NCI-H345 treated with DMSO at 0.1 percent for 48 hours (cell line): ENCODE data around the gene CLTC.
A peak's percentile ranks its signal among the peaks of the same experiment; 100 is the strongest.

Source experiments
- DNase-seq: peaks from one replicate; lab custom pipeline; 2025; ENCODE audit not compliant: unreplicated experiment; lab: John Stamatoyannopoulos, UW

CLTC gene

GRCh38 chr17:59678918-59679317, 59.2 kb downstream of the CLTC start:
- DNase-seq, result no peak

- no peak for DNase-seq
These were observed 60.6 kb downstream of the CLTC start for GRCh38 chr17:59680314-59680713.

GRCh38 chr17:59683283-59683682, 63.6 kb downstream of the CLTC start:
- DNase-seq, result no peak

- no peak for DNase-seq
These were observed 65.3 kb downstream of the CLTC start for GRCh38 chr17:59684967-59685366.

GRCh38 chr17:59688008-59688407, 68.3 kb downstream of the CLTC start:
- DNase-seq, result no peak

GRCh38 chr17:59688496-59688895, 68.8 kb downstream of the CLTC start:
- DNase-seq, result no peak

GRCh38 chr17:59693582-59693981, 73.9 kb downstream of the CLTC start:
- DNase-seq, result no peak

GRCh38 chr17:59694344-59694743, 74.6 kb downstream of the CLTC start:
- no peak for DNase-seq

- no peak for DNase-seq
These were observed 76.4 kb downstream of the CLTC start for GRCh38 chr17:59695945-59696681.

GRCh38 chr17:59696682-59697277, 77.1 kb downstream of the CLTC start:
- no peak for DNase-seq

- no peak for DNase-seq
These were observed 78.4 kb downstream of the CLTC start for GRCh38 chr17:59698143-59698542.

- no peak for DNase-seq
These were observed 79.5 kb downstream of the CLTC start for GRCh38 chr17:59699218-59699617.

GRCh38 chr17:59699786-59700185, 80.1 kb downstream of the CLTC start:
- DNase-seq, result no peak

- DNase-seq, result no peak
These were observed 82.6 kb downstream of the CLTC start for GRCh38 chr17:59702304-59702703.

- peak; percentile 98 for DNase-seq
These were observed 87.7 kb downstream of the CLTC start, which contains the start of the genes PTRH2 and VMP1 for GRCh38 chr17:59707149-59707970. TSS of gene PTRH2 (minus strand) at chr17:59707430. CDS start at chr17:59697978, 9,452 bp downstream. TSS of gene VMP1 (plus strand) at chr17:59707654. CDS start at chr17:59731447, 23,793 bp downstream.

GRCh38 chr17:59707971-59708430, 88.3 kb downstream of the CLTC start:
- no peak for DNase-seq

GRCh38 chr17:59711936-59712335, 92.2 kb downstream of the CLTC start:
- no peak for DNase-seq

GRCh38 chr17:59712862-59713261, 93.2 kb downstream of the CLTC start:
- DNase-seq, result no peak

- no peak for DNase-seq
These were observed 94.6 kb downstream of the CLTC start for GRCh38 chr17:59714255-59714654.

GRCh38 chr17:59716427-59716826, 96.7 kb downstream of the CLTC start:
- no peak for DNase-seq

- DNase-seq, result no peak
These were observed 99.8 kb downstream of the CLTC start for GRCh38 chr17:59719526-59719925.

- no peak for DNase-seq
These were observed 102.9 kb downstream of the CLTC start for GRCh38 chr17:59722623-59723022.
